ENCODE results near the gene PITPNC1. TPM values are rescaled to one million over a fixed set of nuclear protein-coding genes. Genes with fewer than 3 reads are reported as not detected.

Gene PITPNC1
- polyA plus RNA-seq, 1 of the 3 experiments (the other 2 are of a cell fraction), result 18.4 TPM

DNA sequence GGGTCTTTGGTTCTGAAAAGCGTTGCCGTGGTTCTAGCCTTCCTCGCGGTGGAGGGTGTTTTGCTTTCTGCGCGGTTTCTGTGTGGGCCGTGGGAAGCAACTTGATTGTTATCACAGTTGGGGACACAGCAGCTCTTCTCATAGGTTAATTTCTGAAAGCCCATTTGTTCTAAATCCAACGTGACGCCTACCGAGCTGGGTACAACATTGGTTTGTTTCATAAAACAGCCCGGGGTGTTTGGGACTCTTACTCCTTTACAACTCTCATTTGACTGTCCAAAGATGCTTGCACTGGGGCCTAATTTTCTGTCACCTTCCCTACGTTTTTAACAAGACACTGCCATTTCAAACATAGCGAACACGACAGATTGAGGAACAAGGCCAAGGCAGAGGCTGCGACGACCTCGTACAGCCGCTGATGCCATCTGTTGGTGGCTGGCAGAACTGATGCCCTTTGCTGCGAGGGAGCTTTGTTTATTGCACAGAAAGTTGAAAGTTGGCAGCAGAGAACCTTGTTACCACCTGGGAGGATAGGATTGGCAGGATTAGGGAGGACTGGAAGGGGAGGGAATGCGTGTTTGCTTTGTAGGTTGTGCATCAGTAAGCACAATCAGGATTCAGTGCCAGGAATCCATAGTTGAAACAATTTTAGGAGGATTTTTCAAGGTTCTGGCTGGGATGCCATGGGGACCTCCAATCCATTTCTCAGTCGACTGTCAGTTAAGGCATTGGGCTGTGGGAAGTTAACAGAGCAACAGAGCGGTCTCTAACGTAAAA, 98.3 kb downstream of the PITPNC1 start (continued):
- TF ChIP-seq, protein P1, sequence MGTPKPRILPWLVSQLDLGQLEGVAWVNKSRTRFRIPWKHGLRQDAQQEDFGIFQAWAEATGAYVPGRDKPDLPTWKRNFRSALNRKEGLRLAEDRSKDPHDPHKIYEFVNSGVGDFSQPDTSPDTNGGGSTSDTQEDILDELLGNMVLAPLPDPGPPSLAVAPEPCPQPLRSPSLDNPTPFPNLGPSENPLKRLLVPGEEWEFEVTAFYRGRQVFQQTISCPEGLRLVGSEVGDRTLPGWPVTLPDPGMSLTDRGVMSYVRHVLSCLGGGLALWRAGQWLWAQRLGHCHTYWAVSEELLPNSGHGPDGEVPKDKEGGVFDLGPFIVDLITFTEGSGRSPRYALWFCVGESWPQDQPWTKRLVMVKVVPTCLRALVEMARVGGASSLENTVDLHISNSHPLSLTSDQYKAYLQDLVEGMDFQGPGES (IDR thresholded peaks at IDR 0.05; ENCODE audit: low read depth, low read length), result no peak
- TF ChIP-seq, protein P2, sequence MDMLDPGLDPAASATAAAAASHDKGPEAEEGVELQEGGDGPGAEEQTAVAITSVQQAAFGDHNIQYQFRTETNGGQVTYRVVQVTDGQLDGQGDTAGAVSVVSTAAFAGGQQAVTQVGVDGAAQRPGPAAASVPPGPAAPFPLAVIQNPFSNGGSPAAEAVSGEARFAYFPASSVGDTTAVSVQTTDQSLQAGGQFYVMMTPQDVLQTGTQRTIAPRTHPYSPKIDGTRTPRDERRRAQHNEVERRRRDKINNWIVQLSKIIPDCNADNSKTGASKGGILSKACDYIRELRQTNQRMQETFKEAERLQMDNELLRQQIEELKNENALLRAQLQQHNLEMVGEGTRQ (IDR thresholded peaks at IDR 0.05; ENCODE audit: borderline replicate concordance, low read depth, low read length), result no peak
- TF ChIP-seq TAF1 (IDR thresholded peaks at IDR 0.05; ENCODE audit: borderline replicate concordance, low read depth, low read length) (peak; percentile 37; the same call in 1 of the 2 replicates), MEF2A (IDR thresholded peaks at IDR 0.05; ENCODE audit: borderline replicate concordance, low read depth) (no peak), EZH2phosphoT487 (IDR thresholded peaks at IDR 0.05; ENCODE audit: borderline replicate concordance, low read depth) (no peak), TEAD4 (IDR thresholded peaks at IDR 0.05; ENCODE audit: borderline replicate concordance, insufficient read depth) (no peak), RFX5 (IDR thresholded peaks at IDR 0.05; ENCODE audit: low read length) (peak; percentile 75)
- TF ChIP-seq, protein P3, sequence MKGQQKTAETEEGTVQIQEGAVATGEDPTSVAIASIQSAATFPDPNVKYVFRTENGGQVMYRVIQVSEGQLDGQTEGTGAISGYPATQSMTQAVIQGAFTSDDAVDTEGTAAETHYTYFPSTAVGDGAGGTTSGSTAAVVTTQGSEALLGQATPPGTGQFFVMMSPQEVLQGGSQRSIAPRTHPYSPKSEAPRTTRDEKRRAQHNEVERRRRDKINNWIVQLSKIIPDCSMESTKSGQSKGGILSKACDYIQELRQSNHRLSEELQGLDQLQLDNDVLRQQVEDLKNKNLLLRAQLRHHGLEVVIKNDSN (IDR thresholded peaks at IDR 0.05; ENCODE audit: borderline replicate concordance, low read depth), result no peak
- TF ChIP-seq, protein P4, sequence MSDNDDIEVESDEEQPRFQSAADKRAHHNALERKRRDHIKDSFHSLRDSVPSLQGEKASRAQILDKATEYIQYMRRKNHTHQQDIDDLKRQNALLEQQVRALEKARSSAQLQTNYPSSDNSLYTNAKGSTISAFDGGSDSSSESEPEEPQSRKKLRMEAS (IDR thresholded peaks at IDR 0.05; ENCODE audit: low read depth), result peak; percentile 47; the same call in 1 of the 2 replicates

DNA sequence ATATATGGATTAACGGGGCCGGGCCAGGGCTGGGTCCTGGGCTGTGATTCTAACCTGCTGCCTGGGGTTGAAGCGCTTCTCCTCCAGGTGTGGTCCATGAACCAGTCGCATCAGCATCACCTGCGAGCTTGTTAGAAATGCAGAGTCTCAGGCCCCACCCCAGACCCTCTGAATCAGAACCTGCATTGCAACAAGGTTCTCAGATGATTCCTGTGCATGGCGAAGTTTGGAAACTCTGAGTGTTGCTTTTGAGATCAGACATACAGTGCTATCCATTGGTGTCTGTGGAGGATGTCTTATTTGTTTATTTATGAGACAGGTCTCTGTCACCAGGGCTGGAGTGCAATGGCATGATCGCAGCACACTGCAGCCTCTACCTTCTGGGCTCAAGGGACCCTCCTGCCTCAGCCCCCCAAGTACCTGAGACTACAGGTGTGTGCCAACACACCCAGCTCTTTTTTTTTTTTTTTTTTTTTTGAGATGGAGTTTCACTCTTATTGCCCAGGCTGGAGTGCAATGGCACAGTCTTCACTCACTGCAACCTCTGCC, 99.8 kb downstream of the PITPNC1 start:
- no peaks in the 10 kb centered on the region for H4K20me1 ChIP-seq (ENCODE audit: insufficient read depth)
- H3K4me3 ChIP-seq (ENCODE audit: low read depth in 2 of 2, low read length in 1 of 2), result no peak overlapping the region
- no peaks in the 10 kb centered on the region for H3K36me3 ChIP-seq (replicated peaks in 1 of 2; ENCODE audit: control insufficient read depth in 1 of 2, insufficient read depth in 2 of 2, low read length in 1 of 2)
- H3K27me3 ChIP-seq (ENCODE audit: insufficient read depth), result no peaks in the 10 kb centered on the region
- no peak overlapping the region for H3K9ac ChIP-seq
- H3F3A ChIP-seq (replicated peaks; ENCODE audit: insufficient read depth), result peaks cover 5% of the 10 kb centered on the region
- WGBS (ENCODE audit: low lambda C conversion rate), result 94% methylated on average over 7 of the region's 7 CpGs
- H3K79me2 ChIP-seq (ENCODE audit: insufficient read depth), result peaks cover 21% of the 10 kb centered on the region; the same call in 1 of the 2 replicates
- no peak for DNase-seq
- H3K4me1 ChIP-seq (ENCODE audit: control insufficient read depth in 1 of 2, insufficient read depth in 2 of 2, low read depth in 1 of 2, low read length in 1 of 2), result peaks cover 4 to 14% of the 10 kb centered on the region in 2 experiments; a peak in 3 of 4 replicates
- H3K4me2 ChIP-seq, result no peak overlapping the region
- no peaks in the 10 kb centered on the region for H3K9me3 ChIP-seq
- ChIA-PET CTCF (interaction anchor here (1.2 to 14.5 kb wide), 17 partner anchors 9 to 211 kb away, joined by 3 to 284 read pairs (median 11); partner anchors contain the start of gene PITPNC1), POLR2A (interaction anchor here (2.0 kb wide), 1 partner anchor 129 kb away, joined by 6 read pairs; no protein-coding TSS in a partner anchor)
- no peak overlapping the region for H2AFZ ChIP-seq (ENCODE audit: low read depth)
- H3K9me2 ChIP-seq, result no peaks in the 10 kb centered on the region
- H3K27ac ChIP-seq (ENCODE audit: low read depth in 2 of 2, low read length in 1 of 2), result no peak overlapping the region
- TF ChIP-seq, protein P5, sequence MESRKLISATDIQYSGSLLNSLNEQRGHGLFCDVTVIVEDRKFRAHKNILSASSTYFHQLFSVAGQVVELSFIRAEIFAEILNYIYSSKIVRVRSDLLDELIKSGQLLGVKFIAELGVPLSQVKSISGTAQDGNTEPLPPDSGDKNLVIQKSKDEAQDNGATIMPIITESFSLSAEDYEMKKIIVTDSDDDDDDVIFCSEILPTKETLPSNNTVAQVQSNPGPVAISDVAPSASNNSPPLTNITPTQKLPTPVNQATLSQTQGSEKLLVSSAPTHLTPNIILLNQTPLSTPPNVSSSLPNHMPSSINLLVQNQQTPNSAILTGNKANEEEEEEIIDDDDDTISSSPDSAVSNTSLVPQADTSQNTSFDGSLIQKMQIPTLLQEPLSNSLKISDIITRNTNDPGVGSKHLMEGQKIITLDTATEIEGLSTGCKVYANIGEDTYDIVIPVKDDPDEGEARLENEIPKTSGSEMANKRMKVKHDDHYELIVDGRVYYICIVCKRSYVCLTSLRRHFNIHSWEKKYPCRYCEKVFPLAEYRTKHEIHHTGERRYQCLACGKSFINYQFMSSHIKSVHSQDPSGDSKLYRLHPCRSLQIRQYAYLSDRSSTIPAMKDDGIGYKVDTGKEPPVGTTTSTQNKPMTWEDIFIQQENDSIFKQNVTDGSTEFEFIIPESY (IDR thresholded peaks at IDR 0.05; ENCODE audit: borderline replicate concordance, low read depth), result no peak
- TF ChIP-seq CHD2 (IDR thresholded peaks at IDR 0.05; ENCODE audit: low read length, partially characterized antibody) (no peak), YY1 (IDR thresholded peaks at IDR 0.05; ENCODE audit: low read depth) (no peak), NRF1 (IDR thresholded peaks at IDR 0.05; ENCODE audit: low read depth, low read length) (no peak), FOXJ3 (CRISPR knock-in tag; IDR thresholded peaks at IDR 0.05) (no peak), JUND (IDR thresholded peaks at IDR 0.05) (no peak), NFIC (IDR thresholded peaks at IDR 0.05; ENCODE audit: borderline replicate concordance) (no peak), GABPA (IDR thresholded peaks at IDR 0.05; ENCODE audit: low read depth) (no peak), EP300 (IDR thresholded peaks at IDR 0.05; ENCODE audit: borderline replicate concordance in 1 of 2, low read depth in 1 of 2, low read length in 1 of 2) (no peak), MXI1 (IDR thresholded peaks at IDR 0.05; ENCODE audit: low read depth, low read length) (no peak), TCF12 (IDR thresholded peaks at IDR 0.05) (no peak)
- TF ChIP-seq, protein P4 (IDR thresholded peaks at IDR 0.05; ENCODE audit: low read depth), result no peak
- TF ChIP-seq, protein P6, sequence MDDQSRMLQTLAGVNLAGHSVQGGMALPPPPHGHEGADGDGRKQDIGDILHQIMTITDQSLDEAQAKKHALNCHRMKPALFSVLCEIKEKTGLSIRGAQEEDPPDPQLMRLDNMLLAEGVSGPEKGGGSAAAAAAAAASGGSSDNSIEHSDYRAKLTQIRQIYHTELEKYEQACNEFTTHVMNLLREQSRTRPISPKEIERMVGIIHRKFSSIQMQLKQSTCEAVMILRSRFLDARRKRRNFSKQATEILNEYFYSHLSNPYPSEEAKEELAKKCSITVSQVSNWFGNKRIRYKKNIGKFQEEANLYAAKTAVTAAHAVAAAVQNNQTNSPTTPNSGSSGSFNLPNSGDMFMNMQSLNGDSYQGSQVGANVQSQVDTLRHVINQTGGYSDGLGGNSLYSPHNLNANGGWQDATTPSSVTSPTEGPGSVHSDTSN (IDR thresholded peaks at IDR 0.05), result no peak
- TF ChIP-seq, protein P2 (IDR thresholded peaks at IDR 0.05; ENCODE audit: borderline replicate concordance, low read depth, low read length), result no peak
